ENCODE data around the gene GOLGA3. TPM values are rescaled to one million over a fixed set of nuclear protein-coding genes. Genes with fewer than 3 reads are reported as not detected.
"Not testable (repeated sequence)": the region's sequence is repeated elsewhere in the genome, so short reads cannot be mapped to it uniquely, and the experiment has no call there.

The GOLGA3 gene
- total RNA-seq, 2 experiments from 2014 or later: 25.2 to 29.1 TPM

GRCh38 chr12:132801741-132802140 is 26.9 kb downstream of the GOLGA3 start:
- intact Hi-C loops (cut with micrococcal nuclease): no loop called here
- DNase-seq: no peak
- CTCF ChIA-PET: no interaction called here
- H3K9me3 Mint-ChIP-seq: no peaks in the 10 kb centered on the region
- no peak overlapping the region for H3K27ac Mint-ChIP-seq
- peaks cover 8% of the 10 kb centered on the region for H3K4me1 Mint-ChIP-seq (ENCODE audit: low read depth)
- no peaks in the 10 kb centered on the region for H3K27me3 Mint-ChIP-seq (ENCODE audit: low read depth)
- peaks cover 33% of the 10 kb centered on the region for H3K36me3 Mint-ChIP-seq (ENCODE audit: low read depth)
- H3K4me3 Mint-ChIP-seq: no peak overlapping the region

GRCh38 chr12:132798836-132799235 is 29.8 kb downstream of the GOLGA3 start:
- Mint-ChIP-seq H3K4me3 (no peak overlapping the region), H3K36me3 (ENCODE audit: low read depth) (peaks cover 35% of the 10 kb centered on the region), H3K9me3 (no peaks in the 10 kb centered on the region), H3K27ac (no peak overlapping the region), H3K4me1 (ENCODE audit: low read depth) (no peaks in the 10 kb centered on the region), H3K27me3 (ENCODE audit: low read depth) (no peaks in the 10 kb centered on the region)
- no peak for DNase-seq
- CTCF ChIA-PET: no interaction called here
- intact Hi-C loops (cut with micrococcal nuclease): no loop called here

GRCh38 chr12:132797820-132798570 is 30.7 kb downstream of the GOLGA3 start:
- Mint-ChIP-seq H3K27me3 (ENCODE audit: low read depth) (no peaks in the 10 kb centered on the region), H3K4me3 (no peak overlapping the region), H3K36me3 (ENCODE audit: low read depth) (peaks cover 29% of the 10 kb centered on the region), H3K27ac (no peak overlapping the region), H3K4me1 (ENCODE audit: low read depth) (no peaks in the 10 kb centered on the region), H3K9me3 (no peaks in the 10 kb centered on the region)
- no peak for DNase-seq
- intact Hi-C loops (cut with micrococcal nuclease): no loop called here
- CTCF ChIA-PET: no interaction called here

GRCh38 chr12:132795847-132796246 is 32.8 kb downstream of the GOLGA3 start:
- CTCF ChIA-PET: interaction anchor here (0.9 kb wide), 1 partner anchor 51 kb away, joined by 3 read pairs; no protein-coding TSS in a partner anchor
- intact Hi-C loops (cut with micrococcal nuclease): no loop called here
- Mint-ChIP-seq H3K4me1 (ENCODE audit: low read depth) (peaks cover 4% of the 10 kb centered on the region), H3K36me3 (ENCODE audit: low read depth) (peaks cover 24% of the 10 kb centered on the region), H3K4me3 (no peak overlapping the region), H3K9me3 (no peaks in the 10 kb centered on the region), H3K27ac (no peak overlapping the region), H3K27me3 (ENCODE audit: low read depth) (no peaks in the 10 kb centered on the region)
- DNase-seq: no peak

GRCh38 chr12:132791940-132792339 is 36.7 kb downstream of the GOLGA3 start:
- peaks cover 40% of the 10 kb centered on the region for H3K36me3 Mint-ChIP-seq (ENCODE audit: low read depth)

GRCh38 chr12:132789099-132789471 is 39.6 kb downstream of the GOLGA3 start:
- Mint-ChIP-seq H3K4me1 (ENCODE audit: low read depth) (peaks cover 4% of the 10 kb centered on the region), H3K9me3 (no peaks in the 10 kb centered on the region), H3K4me3 (no peak overlapping the region), H3K27me3 (ENCODE audit: low read depth) (no peaks in the 10 kb centered on the region), H3K36me3 (ENCODE audit: low read depth) (peaks cover 43% of the 10 kb centered on the region), H3K27ac (no peak overlapping the region)
- no peak for DNase-seq
- intact Hi-C loops (cut with micrococcal nuclease): no loop called here
- CTCF ChIA-PET: no interaction called here

More at GRCh38 chr12:132791940-132792339, 36.7 kb downstream of the GOLGA3 start:
- DNase-seq; H3K4me1 Mint-ChIP-seq (ENCODE audit: low read depth); CTCF ChIA-PET; intact Hi-C loops (cut with micrococcal nuclease); H3K9me3 Mint-ChIP-seq; H3K27me3 Mint-ChIP-seq (ENCODE audit: low read depth); H3K4me3 Mint-ChIP-seq; H3K27ac Mint-ChIP-seq: not testable (repeated sequence)

- Mint-ChIP-seq H3K36me3 (ENCODE audit: low read depth) (peaks cover 43% of the 10 kb centered on the region), H3K4me3 (no peak overlapping the region), H3K27ac (no peak overlapping the region), H3K9me3 (no peaks in the 10 kb centered on the region), H3K4me1 (ENCODE audit: low read depth) (peaks cover 4% of the 10 kb centered on the region), H3K27me3 (ENCODE audit: low read depth) (no peaks in the 10 kb centered on the region)
- CTCF ChIA-PET: no interaction called here
- no peak for DNase-seq
- intact Hi-C loops (cut with micrococcal nuclease): no loop called here
Measured at GRCh38 chr12:132788375-132789098, 40.1 kb downstream of the GOLGA3 start.

GRCh38 chr12:132787877-132788276 is 40.8 kb downstream of the GOLGA3 start:
- CTCF ChIA-PET: no interaction called here
- intact Hi-C loops (cut with micrococcal nuclease): no loop called here
- Mint-ChIP-seq H3K27me3 (ENCODE audit: low read depth) (no peaks in the 10 kb centered on the region), H3K9me3 (no peaks in the 10 kb centered on the region), H3K36me3 (ENCODE audit: low read depth) (peaks cover 44% of the 10 kb centered on the region), H3K27ac (no peak overlapping the region), H3K4me3 (no peak overlapping the region), H3K4me1 (ENCODE audit: low read depth) (peaks cover 4% of the 10 kb centered on the region)
- no peak for DNase-seq

- no peak overlapping the region for H3K27ac Mint-ChIP-seq
- H3K4me1 Mint-ChIP-seq (ENCODE audit: low read depth): no peaks in the 10 kb centered on the region
- CTCF ChIA-PET: no interaction called here
- no peaks in the 10 kb centered on the region for H3K27me3 Mint-ChIP-seq (ENCODE audit: low read depth)
- H3K4me3 Mint-ChIP-seq: no peak overlapping the region
- no peak for DNase-seq
- intact Hi-C loops (cut with micrococcal nuclease): no loop called here
- no peaks in the 10 kb centered on the region for H3K9me3 Mint-ChIP-seq
- peaks cover 39% of the 10 kb centered on the region for H3K36me3 Mint-ChIP-seq (ENCODE audit: low read depth)
Measured at GRCh38 chr12:132786192-132786591, 42.5 kb downstream of the GOLGA3 start.

GRCh38 chr12:132784580-132784979 is 44.1 kb downstream of the GOLGA3 start:
- intact Hi-C loops (cut with micrococcal nuclease): no loop called here
- CTCF ChIA-PET: no interaction called here
- H3K36me3 Mint-ChIP-seq (ENCODE audit: low read depth): peaks cover 49% of the 10 kb centered on the region
- no peak overlapping the region for H3K4me3 Mint-ChIP-seq
- H3K9me3 Mint-ChIP-seq: no peaks in the 10 kb centered on the region
- DNase-seq: no peak
- H3K27ac Mint-ChIP-seq: no peak overlapping the region
- no peaks in the 10 kb centered on the region for H3K27me3 Mint-ChIP-seq (ENCODE audit: low read depth)
- H3K4me1 Mint-ChIP-seq (ENCODE audit: low read depth): no peaks in the 10 kb centered on the region

GRCh38 chr12:132783917-132784531 is 44.6 kb downstream of the GOLGA3 start:
- intact Hi-C loops (cut with micrococcal nuclease): no loop called here
- H3K9me3 Mint-ChIP-seq: no peaks in the 10 kb centered on the region
- no peaks in the 10 kb centered on the region for H3K4me1 Mint-ChIP-seq (ENCODE audit: low read depth)
- peaks cover 45% of the 10 kb centered on the region for H3K36me3 Mint-ChIP-seq (ENCODE audit: low read depth)
- H3K4me3 Mint-ChIP-seq: no peak overlapping the region
- H3K27me3 Mint-ChIP-seq (ENCODE audit: low read depth): no peaks in the 10 kb centered on the region
- no peak for DNase-seq
- CTCF ChIA-PET: interaction anchor here (0.6 kb wide), 1 partner anchor 171 kb away, joined by 3 read pairs; no protein-coding TSS in a partner anchor
- no peak overlapping the region for H3K27ac Mint-ChIP-seq

- Mint-ChIP-seq H3K27me3 (ENCODE audit: low read depth) (no peaks in the 10 kb centered on the region), H3K36me3 (ENCODE audit: low read depth) (peaks cover 35% of the 10 kb centered on the region), H3K9me3 (no peaks in the 10 kb centered on the region), H3K4me1 (ENCODE audit: low read depth) (no peaks in the 10 kb centered on the region), H3K27ac (no peak overlapping the region), H3K4me3 (no peak overlapping the region)
- no peak for DNase-seq
- CTCF ChIA-PET: interaction anchor here (1.3 kb wide), 1 partner anchor 13 kb away, joined by 3 read pairs; no protein-coding TSS in a partner anchor
- intact Hi-C loops (cut with micrococcal nuclease): no loop called here
Measured at GRCh38 chr12:132781938-132782337, 46.7 kb downstream of the GOLGA3 start.

Data from activated naive CD4-positive, alpha-beta T cell treated with anti-CD3 and anti-CD28 coated beads for 36 hours (primary cell).